Pancreas (tissue), 10 donors: ENCODE measurements around the gene CEP55. TPM values are rescaled to one million over a fixed set of nuclear protein-coding genes. Genes with fewer than 3 reads are reported as not detected.

Source experiments
- ATAC-seq, 4 donors: fragments of 200-7000 bp; cut with Tn5 transposase; one replicate each; pipeline versions ENCODE4 v1.8.0 to v1.9.1; 2020; ENCODE audit warnings: mild to moderate bottlenecking in 4 of 4, moderate library complexity in 4 of 4
- DNase-seq, 6 donors: peaks; one replicate each; pipeline ENCODE4 v3.0.0-alpha.2; 2020
- FAIRE-seq: peaks from 2 replicates; lab custom pipeline; 2012; peaks lifted over from hg19 to GRCh38; lab: Jason Lieb, UNC
- H3K27ac ChIP-seq, 4 donors: fragments of 200-600 bp; sonication (generic); 1 replicate in 3 of 4; 2 replicates in 1 of 4; pipeline versions ENCODE4 v1.5.0 to v1.8.0; 2020
- H3K27me3 ChIP-seq, 4 donors: fragments of 200-600 bp; one replicate each; pipeline ENCODE4 v1.8.0; 2021
- H3K36me3 ChIP-seq, 3 donors: fragments of 200-600 bp; sonication (generic) in 1 of 3; one replicate each; pipeline versions ENCODE4 v1.5.0 to v1.8.0; 2020 to 2021
- H3K4me1 ChIP-seq, 3 donors: fragments of 200-600 bp; one replicate each; pipeline ENCODE4 v1.8.0; 2021
- H3K4me3 ChIP-seq, 4 donors: fragments of 200-600 bp; sonication (generic) in 2 of 4; one replicate each; pipeline versions ENCODE4 v1.5.0 to v1.8.0; 2020 to 2021
- H3K9me3 ChIP-seq, 4 donors: fragments of 200-600 bp; one replicate each; pipeline ENCODE4 v1.8.0; 2021
- WGBS, 2 donors: extraction: QIAGEN DNeasy Blood & Tissue Kit; methylation state at CpG; one replicate each; pipeline ENCODE4 v1.1.7; 2013; 5-methylcytosine and 5-hydroxymethylcytosine counted together
- intact Hi-C, 3 donors: fragments of 100-400 bp; cut with DNase I; formaldehyde crosslinking; loops; one replicate each; pipeline versions ENCODE4 v1.11.1 to v1.14.2; 2022
- polyA plus RNA-seq, 2 donors: library from polyadenylated mRNA; stranded (reverse); fragments of 200-250 nt; gene quantifications; one replicate each; pipeline ENCODE4 v1.2.3, GENCODE V29; 2013
- total RNA-seq, 6 donors: library from RNA; stranded (reverse); fragmentation: NEBNext Ultra II Directional in 4 of 6; extraction: Animal tissue kit (Norgen Biotek cat#: 25700) in 4 of 6; gene quantifications; one replicate each; pipeline versions ENCODE4 v1.2.1 to v1.2.4, GENCODE V29; 2021 to 2023
- TF ChIP-seq, protein P1 (sequence below), 4 donors: fragments of 200-600 bp; sonication (generic) in 3 of 4; IDR thresholded peaks; one replicate each; pipeline versions ENCODE4 v1.5.0 to v1.8.0; 2021; ENCODE audit warnings: antibody characterized with exemption in 4 of 4
- donor health status: healthy with polysubstance abuse.
- donor health status: DM: no; HTN: no; CAD: no; lungs with moderate emphysema.
- donor health status: DM: no; HTN: no; CAD: no.
- donor health status: control.
- donor health status: control.
- donor health status: Bipolar disorder and iron deficiency.
- donor health status: DM: yes; HTN: yes; CAD: no.
- donor health status: DM: no; HTN: no; CAD: no.
- donor health status: DM: no; HTN: no; CAD: no.
- donor health status: DM: yes; HTN: yes; CAD: no.

The CEP55 gene
- total and polyA plus RNA-seq, 8 donors = 0.07 to 0.94 (median 0.25) TPM; not detected in 1

DNA sequence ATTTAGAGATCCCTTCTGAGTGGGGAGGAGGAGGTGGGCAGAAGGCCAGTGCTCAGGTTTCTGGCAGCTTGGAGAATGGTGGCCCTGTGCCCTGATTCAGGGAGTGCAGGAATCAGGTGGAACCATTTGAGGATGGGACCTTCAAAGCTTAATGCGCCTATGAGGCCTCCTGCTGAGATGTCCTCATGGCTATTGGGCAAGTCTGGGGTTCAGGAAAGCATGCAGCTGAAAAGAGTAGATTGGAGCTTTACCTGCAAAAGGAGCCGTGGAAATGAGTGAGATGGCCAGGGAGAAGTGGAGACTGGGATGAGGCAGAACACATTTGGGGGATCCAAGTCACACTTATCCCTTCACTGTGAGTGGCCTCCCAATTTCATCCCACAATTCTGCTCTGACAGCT lies 76.2 kb downstream of the CEP55 start:
- intact Hi-C loops = no loop called here
- Histone ChIP-seq H3K4me3 (no peak overlapping the region), H3K9me3 (no peaks in the 10 kb centered on the region), H3K36me3 (no peaks in the 10 kb centered on the region), H3K4me1 (no peaks in the 10 kb centered on the region), H3K27me3 (peaks cover 0 to 1% (median 0%) of the 10 kb centered on the region in 4 donors), H3K27ac (peak overlapping the region; percentile 23 to 46 (median 36))
- ATAC-seq (peak in 1 of 4 donors; percentile 15), DNase-seq (peak in 1 of 6 donors; percentile 24), FAIRE-seq (no peak)
- WGBS, 2 donors = 63 to 73% methylated on average over 2 of the region's 2 CpGs
- TF ChIP-seq, protein P1, sequence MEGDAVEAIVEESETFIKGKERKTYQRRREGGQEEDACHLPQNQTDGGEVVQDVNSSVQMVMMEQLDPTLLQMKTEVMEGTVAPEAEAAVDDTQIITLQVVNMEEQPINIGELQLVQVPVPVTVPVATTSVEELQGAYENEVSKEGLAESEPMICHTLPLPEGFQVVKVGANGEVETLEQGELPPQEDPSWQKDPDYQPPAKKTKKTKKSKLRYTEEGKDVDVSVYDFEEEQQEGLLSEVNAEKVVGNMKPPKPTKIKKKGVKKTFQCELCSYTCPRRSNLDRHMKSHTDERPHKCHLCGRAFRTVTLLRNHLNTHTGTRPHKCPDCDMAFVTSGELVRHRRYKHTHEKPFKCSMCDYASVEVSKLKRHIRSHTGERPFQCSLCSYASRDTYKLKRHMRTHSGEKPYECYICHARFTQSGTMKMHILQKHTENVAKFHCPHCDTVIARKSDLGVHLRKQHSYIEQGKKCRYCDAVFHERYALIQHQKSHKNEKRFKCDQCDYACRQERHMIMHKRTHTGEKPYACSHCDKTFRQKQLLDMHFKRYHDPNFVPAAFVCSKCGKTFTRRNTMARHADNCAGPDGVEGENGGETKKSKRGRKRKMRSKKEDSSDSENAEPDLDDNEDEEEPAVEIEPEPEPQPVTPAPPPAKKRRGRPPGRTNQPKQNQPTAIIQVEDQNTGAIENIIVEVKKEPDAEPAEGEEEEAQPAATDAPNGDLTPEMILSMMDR (IDR thresholded peaks at IDR 0.05) = no peak

DNA sequence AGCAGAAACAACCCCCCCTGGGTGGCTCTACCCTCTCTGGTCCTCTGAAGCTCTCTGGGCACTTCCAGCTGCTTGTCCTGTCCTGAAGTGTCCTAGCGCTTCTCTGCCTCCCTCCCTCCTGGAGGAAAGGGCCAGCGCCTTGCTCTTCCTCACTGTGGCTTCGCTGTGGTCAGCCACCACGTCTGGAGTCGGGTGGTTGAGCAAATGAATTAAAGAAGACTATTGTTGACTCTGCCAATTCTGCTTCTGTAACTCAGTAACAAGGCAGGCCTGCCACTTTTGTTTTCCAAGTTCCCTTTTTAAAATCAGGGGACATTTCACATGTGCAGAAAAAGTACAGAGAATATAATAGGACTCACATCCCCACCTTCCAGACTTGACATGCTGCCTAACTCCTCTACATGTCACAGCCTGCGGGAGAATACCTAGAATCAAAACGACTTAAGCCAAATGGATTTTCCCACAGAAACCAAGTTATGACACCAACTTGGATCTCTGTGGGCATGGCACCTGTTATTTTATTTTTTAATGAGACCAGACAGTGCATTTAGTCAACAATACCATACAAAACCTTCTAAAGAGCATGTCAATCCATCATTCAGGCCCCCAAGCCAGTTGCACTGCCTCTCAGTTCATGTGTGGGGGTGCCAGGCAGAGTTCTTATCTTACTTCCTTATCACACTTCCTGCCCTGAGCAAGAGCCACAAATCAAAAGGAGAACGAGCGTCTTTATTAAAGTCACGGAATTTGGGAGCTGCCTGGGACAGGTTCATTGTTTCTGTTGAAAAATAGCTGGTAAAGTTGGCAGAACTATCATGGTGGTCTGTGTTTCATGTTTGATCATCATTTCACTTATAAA lies 76.9 kb downstream of the CEP55 start:
- Histone ChIP-seq H3K27me3 (no peaks in the 10 kb centered on the region), H3K9me3 (no peaks in the 10 kb centered on the region), H3K4me1 (no peaks in the 10 kb centered on the region), H3K27ac (peak overlapping the region; percentile 23 to 46 (median 36)), H3K36me3 (no peaks in the 10 kb centered on the region), H3K4me3 (no peak overlapping the region)
- intact Hi-C loops = no loop called here
- FAIRE-seq (no peak), DNase-seq (peak in 2 of 6 donors; percentile 12 to 30), ATAC-seq (peak; percentile 46 to 84 (median 74))
- TF ChIP-seq, protein P1 (IDR thresholded peaks at IDR 0.05) = no peak
- 36% methylated on average over 10 of the region's 10 CpGs for WGBS, 2 donors

DNA sequence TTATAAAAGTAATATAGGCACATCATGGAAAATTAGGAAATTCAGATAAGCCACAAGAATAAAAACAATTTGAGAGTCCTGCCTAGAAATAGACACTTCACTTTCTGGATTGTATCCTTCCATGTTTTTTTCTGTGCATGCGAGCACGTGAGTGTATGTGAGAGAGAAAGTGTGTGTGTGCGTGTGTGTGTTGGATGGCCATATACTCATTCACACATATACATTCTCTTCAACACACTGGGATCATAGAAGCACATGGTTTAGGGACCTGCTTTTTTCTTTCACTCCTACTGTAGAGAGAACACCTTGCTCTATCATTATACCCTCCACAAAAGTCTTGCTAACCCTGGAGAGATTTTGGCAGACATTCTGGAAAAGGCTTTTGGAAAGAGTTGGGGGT lies 77.5 kb downstream of the CEP55 start:
- Histone ChIP-seq H3K36me3 (no peaks in the 10 kb centered on the region), H3K4me3 (no peak overlapping the region), H3K9me3 (no peaks in the 10 kb centered on the region), H3K27ac (peak overlapping the region in 3 of 4 donors; percentile 8 to 46 (median 29)), H3K4me1 (no peaks in the 10 kb centered on the region), H3K27me3 (no peaks in the 10 kb centered on the region)
- WGBS, 2 donors = 62 to 70% methylated on average over 3 of the region's 3 CpGs
- TF ChIP-seq, protein P1 (IDR thresholded peaks at IDR 0.05) = no peak
- no peak for FAIRE-seq
- DNase-seq = no peak
- intact Hi-C loops = no loop called here
- ATAC-seq = no peak

DNA sequence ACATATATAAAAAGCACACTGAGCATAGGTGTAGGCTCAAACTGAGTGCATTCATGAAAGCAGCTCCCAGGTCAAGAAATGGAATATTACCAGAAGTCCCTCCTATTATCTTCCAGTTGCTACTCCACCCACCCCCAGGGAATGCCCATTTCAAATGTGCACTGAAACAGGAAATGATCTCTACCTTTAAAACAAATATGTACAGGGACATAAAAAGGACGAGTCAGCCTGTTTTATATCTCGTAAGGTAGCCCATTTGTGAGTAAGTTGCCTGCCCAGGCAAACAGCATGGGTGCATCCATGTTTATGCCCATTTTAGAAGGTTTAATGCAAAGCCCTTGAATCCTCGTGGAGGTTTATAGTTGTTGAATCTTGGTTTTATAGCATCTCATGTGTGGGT lies 80.5 kb downstream of the CEP55 start:
- Histone ChIP-seq H3K4me1 (no peaks in the 10 kb centered on the region), H3K4me3 (no peak overlapping the region), H3K9me3 (no peaks in the 10 kb centered on the region), H3K27ac (no peak overlapping the region), H3K36me3 (no peaks in the 10 kb centered on the region), H3K27me3 (no peaks in the 10 kb centered on the region)
- intact Hi-C loops = no loop called here
- WGBS, 2 donors = 56 to 68% methylated on average over 3 of the region's 3 CpGs
- DNase-seq (no peak), FAIRE-seq (no peak), ATAC-seq (no peak)
- TF ChIP-seq, protein P1 (IDR thresholded peaks at IDR 0.05) = no peak

DNA sequence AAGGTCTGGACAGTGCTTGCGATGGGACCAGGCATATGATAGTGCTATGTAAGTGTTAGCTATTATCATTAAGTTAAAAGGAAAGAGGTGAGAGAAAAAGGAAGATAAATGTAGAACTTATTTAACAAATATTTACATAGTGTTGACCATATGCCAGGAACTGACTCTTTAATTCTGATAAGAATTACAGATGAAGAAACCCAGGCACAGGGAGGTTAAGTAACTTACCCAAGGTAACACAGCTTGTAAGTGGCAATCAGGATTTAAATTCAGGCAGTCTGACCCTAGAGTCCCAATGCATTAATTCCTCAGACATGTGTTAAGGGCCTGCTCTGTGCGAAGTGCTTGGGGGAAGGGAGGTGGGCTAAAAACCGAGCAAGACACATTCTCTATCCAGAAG lies 81.2 kb downstream of the CEP55 start:
- intact Hi-C loops = no loop called here
- TF ChIP-seq, protein P1 (IDR thresholded peaks at IDR 0.05) = no peak
- no peaks in the 10 kb centered on the region for H3K36me3 ChIP-seq

More for the DNA sequence above, 81.2 kb downstream of the CEP55 start:
- no peaks in the 10 kb centered on the region for H3K27me3 ChIP-seq
- 88 to 89% methylated on average over 3 of the region's 3 CpGs for WGBS, 2 donors
- no peak overlapping the region for H3K4me3 ChIP-seq
- no peaks in the 10 kb centered on the region for H3K9me3 ChIP-seq
- no peak overlapping the region for H3K27ac ChIP-seq
- no peaks in the 10 kb centered on the region for H3K4me1 ChIP-seq
- ATAC-seq = no peak
- FAIRE-seq = no peak
- DNase-seq = no peak
